HG02588 (cell line): Measurements from ENCODE around the gene ANXA3.

Experiments
- ATAC-seq: cut with Tn5 transposase; IDR thresholded peaks from one replicate; pipeline ENCODE4 v1.9.1; 2021; ENCODE audit warnings: mild to moderate bottlenecking, moderate library complexity; ENCODE audit not compliant: unreplicated experiment

ANXA3 gene

DNA sequence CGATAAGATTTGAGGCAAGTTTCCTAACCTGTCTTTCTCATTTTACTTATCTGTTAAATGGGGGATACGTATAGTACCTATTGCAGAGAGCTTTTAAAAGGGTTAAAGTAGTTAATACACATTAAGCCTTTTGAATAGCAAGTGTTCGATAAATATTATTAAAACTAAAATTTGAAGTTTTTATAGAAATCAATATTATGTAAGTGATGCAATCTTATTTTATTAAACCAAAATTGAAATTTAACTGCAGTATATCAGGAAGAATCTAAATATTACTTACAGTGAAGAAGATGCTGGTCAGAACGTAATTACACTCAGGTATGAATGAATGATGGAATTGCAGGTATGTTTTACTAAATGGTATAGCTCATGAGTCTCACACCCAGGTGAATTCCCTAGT lies 58.0 kb downstream of the ANXA3 start:
- ATAC-seq: no peak

DNA sequence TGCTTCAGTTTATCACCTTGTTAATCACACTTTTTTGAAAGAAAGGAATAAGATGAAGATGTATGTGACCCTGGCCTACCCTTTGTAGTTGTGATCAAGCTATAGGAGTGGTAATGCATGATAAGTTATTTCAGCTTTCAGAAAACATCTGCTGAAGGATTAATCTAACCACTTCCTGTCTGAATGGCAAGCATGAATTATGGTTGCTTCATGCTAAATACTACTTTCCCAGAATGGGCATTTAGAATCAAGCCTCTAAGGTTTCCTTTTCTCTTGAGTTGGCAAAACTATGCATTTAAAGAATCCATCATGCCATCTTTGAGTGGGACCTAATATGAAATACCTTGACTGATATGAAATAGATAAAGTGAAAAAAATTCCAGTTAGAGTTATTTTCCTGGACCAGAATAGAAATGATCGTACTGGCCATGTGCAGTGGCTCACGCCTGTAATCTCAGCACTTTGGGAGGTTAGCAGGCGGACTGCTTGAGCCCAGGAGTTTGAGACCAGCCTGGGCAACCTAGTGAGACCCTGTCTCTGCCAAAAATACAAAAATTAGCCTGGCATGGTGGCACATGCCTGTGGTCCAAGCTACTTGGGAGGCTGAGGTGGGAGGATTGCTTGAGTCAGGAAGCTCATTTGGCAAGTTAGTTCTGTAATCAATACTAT lies 59.1 kb downstream of the ANXA3 start:
- no peak for ATAC-seq

DNA sequence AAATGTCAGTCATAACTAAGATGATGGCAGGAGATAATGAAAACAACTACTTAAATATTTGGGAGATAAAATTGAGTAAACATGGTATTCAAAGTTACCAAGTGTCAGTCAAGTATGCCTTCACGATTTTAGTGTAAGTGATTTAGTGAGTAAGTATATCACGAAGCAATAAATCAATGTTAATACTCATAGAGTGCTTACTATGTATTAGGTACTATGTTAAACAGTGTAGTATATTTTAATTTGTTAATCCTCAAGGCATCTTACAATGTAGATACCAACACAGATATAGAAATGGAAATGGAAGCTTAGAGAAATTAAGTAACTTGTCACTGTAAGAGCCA lies 59.6 kb downstream of the ANXA3 start:
- ATAC-seq: no peak

DNA sequence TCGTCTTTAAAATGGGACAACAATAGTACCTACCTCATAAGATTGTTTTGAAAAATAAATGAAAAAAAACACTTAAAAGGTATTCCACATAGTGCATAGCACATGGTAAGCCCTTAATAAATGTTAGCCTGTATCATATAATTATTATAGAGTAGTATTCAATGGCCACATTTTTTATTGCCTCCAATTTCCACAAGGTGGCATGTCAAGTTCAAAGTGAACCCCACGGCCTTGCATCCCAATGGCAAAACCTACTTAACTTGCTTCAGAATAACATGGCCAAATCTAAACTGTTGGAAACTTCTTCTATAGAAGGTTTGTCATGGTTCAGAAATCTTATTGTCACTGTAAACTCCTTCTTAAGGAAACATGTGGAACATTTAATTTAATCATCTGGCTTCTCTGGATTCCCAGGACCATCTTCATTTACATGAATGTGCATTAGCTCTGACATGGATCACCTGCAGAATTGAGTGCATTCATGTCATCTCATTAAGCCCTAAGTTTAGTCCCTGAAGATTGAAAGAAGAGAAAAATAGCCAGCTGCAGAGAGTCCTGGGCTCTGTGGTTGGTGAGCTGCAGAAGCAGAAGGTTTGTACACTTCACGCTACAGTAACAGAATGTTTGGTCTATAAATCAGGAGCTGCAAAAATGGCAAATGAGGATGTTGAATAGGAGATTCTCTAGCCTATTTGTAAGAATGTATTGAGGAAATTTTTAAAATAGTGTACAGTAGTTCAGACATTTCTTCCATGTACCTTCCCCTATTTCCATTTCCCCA lies 61.0 kb downstream of the ANXA3 start:
- no peak for ATAC-seq

DNA sequence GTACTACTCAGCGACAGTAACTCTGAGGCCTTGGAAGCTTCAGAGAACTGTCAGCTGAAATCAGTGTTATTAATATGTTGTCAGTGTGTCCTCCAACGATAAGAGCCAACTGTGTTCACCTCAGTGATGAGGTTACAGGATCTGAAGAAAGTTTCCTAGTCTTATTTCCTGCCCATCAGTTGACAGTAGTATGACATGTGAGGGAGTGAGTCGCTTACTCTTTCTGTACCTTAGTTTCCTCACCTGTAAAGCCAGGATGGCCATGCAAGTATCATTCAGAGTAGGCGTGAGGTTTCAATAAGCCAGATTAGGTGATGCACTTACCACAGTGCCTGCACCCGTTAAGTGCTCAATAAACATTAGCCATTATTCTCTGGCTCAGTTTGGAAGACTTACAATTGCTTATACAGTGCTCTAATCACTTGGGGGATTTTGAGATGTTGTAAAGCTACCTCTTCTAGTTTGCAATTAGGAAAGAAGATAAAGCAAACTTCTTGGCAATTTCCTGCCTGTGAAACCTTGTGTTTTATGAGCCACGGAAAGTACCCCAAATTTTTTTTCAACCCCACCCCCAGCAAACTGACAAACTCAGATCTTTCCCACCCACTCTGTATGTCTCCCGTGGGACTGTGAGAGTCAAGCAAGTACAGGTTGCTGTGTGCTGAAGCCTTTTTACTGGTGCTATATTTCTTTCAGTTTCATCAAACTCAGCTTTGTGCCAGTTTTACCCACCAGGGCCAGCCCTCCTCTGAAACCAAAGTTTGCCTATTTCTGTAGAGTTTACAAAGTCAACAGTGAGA lies 62.2 kb downstream of the ANXA3 start:
- ATAC-seq: peak; percentile 87

DNA sequence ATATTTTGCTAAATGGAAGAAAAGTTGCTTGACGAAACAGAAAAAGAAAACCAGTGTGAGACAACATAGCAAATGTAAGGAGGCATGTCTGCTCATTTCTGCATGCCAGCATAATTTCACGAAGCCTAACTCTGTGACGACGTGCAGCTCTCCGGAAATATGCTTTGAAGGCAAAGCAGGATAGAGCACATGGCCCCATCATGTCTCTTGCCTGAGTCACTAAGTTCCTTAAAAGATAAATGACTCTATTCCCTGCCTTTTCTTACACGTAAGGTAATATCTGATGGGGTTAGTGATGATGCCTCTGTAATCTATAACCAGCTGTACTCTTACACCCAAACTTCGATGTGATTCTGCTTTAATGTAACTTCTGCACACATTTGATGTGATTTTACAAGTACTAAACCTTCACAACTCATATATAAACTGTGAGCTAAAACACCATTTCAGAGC lies 64.5 kb downstream of the ANXA3 start:
- no peak for ATAC-seq

- ATAC-seq: no peak
Observed at GRCh38 chr4:78618436-78618835, 66.9 kb downstream of the ANXA3 start.

- ATAC-seq: no peak
Observed at GRCh38 chr4:78621395-78621794, 69.8 kb downstream of the ANXA3 start.

- no peak for ATAC-seq
Observed at GRCh38 chr4:78622253-78622979, 70.8 kb downstream of the ANXA3 start.

DNA sequence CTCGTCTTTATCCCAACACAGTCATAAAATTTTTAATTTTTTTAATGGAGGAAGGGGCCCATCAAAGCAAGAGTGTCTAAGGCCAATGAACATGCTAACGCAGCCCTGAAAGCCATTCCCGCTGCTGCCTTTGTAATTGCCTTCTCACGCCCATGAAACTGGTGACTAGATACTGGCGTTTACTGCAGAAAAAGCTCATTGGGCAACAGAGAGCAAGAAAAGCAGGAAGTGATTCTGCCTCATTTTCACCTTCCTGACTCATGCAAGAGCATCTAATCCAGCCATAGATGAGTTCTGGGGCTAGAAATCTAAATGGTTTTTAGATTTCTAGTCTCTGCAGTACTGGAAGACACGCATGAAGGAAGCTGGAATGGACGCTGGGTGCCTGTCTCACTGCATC lies 72.5 kb downstream of the ANXA3 start:
- ATAC-seq: no peak

DNA sequence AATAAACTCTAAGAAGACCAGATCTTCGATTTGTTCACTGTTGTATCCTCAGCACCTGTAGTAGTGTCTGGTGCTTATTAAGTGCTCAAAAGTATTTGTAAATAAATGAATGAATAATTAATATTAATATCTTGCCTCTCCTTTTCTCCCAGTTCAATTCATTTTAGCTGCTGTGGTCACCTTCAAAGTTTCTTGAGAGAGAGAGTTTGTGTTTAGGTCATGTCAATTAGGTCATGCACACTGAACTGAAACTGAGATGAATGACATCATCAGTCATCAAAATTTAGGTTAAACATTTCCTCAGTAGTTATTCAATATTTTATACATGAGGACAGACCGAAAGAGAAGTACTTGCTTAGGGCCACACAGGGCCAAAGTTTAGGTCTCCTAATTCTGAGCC lies 73.5 kb downstream of the ANXA3 start:
- no peak for ATAC-seq

DNA sequence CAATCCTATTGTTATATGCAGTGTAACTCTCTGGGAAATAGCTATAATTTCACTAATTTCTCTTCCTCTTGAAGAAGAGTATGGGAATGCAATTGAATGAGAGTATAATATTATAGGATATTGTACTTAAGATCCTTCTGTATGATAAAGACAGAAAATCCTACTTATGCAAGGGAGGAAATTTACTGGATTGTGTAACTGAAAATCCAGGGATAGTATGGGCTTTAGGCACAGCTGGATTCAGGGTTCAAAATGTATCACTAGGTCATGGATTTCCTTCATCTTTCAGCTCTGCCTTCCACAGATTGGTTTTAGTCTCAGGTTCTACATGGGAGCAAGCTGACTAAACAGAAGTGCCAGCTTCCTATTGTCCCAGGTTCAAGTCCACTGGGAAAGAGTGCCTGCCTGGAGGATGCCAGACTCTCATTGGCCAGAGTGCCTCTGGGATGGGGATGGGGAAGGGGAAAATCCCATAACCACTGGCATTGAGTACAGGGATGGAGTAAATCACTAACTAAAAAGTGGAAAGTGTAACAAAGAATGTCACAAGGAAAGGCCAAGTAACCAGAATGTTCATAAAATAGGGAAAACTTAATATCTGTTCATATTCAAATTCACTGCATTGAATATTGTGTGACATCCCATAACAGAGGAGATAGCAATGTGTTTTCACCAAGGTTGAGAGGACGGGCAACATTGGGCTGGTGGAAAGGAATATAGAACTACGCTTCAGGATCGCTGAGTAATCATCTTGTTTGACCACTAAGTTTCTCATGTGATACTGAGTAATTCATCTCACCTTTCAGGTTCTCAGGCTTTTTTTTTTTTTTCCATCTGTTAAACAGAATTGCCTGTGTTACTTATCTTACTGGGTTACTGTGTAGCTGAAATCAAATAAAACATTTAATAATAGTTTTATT lies 75.7 kb downstream of the ANXA3 start:
- ATAC-seq: no peak

GRCh38 chr4:78627966-78628678 lies 76.6 kb downstream of the ANXA3 start:
- ATAC-seq: no peak

DNA sequence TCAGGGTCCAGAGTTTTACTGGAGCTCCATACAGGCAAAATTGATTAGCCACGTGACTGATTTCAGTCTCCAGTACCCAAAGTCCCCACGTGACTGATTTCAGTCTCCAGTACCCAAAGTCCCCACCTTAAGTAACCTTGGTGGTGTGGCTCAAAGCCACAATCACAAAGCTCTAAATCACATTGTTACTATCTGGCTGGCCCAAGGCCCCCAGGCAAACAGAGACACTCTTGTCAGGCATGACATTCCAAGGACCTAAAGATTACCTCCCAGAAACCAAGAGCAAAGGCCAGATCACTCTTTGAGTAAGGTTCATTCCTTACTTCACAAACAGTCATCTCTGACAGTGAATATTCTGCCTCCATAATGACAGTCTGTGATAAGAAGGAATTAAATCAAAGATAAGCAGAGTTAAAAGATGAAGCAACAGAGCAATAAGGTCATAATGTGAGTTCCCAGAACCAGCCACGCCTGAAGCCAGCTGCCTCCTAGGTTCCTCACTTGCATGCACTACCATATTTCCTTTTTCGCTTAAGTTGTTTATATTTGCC lies 78.5 kb downstream of the ANXA3 start:
- no peak for ATAC-seq

- ATAC-seq: no peak
Observed at GRCh38 chr4:78630615-78631014, 79.0 kb downstream of the ANXA3 start.

DNA sequence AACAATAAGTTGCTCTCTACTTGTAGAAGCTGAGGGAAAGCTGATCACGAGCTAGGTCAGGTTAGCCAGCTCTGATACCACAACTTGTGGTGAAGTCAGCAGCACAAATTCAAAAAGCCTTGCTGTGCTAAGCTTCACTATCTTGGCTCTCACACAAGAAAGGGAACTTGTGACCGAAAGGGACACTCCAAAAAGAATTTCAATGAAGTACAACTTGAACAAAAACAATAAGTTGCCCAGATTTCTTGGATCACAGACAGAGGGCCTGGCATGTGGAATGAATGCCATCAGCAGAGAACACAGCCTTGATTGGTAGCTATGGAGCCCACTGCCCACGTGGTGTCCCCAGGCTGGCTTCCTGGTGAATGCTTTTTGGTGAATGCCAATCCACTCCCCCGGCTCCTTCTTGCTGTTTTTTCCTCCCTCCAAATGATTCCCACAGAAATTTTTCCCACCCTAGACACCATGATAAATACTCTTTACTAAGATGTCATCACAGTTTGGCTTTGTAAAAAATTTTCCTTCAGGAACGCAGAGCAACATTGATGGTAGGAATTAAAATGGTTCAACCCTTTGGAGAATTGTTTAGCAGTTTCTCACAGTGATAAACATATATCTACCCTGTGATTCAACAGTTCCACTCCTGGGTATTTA lies 82.6 kb downstream of the ANXA3 start:
- no peak for ATAC-seq

- ATAC-seq: peak; percentile 78
Observed at GRCh38 chr4:78638337-78639172, 87.0 kb downstream of the ANXA3 start.

GRCh38 chr4:78640714-78641113 lies 89.1 kb downstream of the ANXA3 start:
- no peak for ATAC-seq
